HG03139 (cell line): Measurements from ENCODE around the gene HOXD8.

ENCODE experiments used
- ATAC-seq: cut with Tn5 transposase; IDR thresholded peaks from one replicate; pipeline ENCODE4 v1.9.1; 2021; ENCODE audit not compliant: unreplicated experiment

Gene HOXD8

GRCh38 chr2:176102309-176102866, 27.1 kb upstream of the HOXD8 start:
- ATAC-seq, result no peak

GRCh38 chr2:176103194-176103593, 26.3 kb upstream of the HOXD8 start:
- ATAC-seq, result no peak

- no peak for ATAC-seq
Observed at GRCh38 chr2:176103742-176104315, 25.7 kb upstream of the HOXD8 start.

- ATAC-seq, result no peak
Observed at GRCh38 chr2:176104316-176105077, 25.0 kb upstream of the HOXD8 start.

GRCh38 chr2:176105078-176105729, 24.3 kb upstream of the HOXD8 start:
- ATAC-seq, result no peak

GRCh38 chr2:176105730-176106580, 23.6 kb upstream of the HOXD8 start:
- ATAC-seq, result no peak

GRCh38 chr2:176106581-176107539, 22.6 kb upstream of the HOXD8 start, which contains the start of gene HOXD11:
Gene HOXD11 (plus strand): TSS chr2:176107280. CDS start chr2:176107356, 76 bp downstream.
- no peak for ATAC-seq

- ATAC-seq, result no peak
Observed at GRCh38 chr2:176107731-176108181, 21.7 kb upstream of the HOXD8 start.

GRCh38 chr2:176109192-176109901, 20.2 kb upstream of the HOXD8 start:
- ATAC-seq, result no peak

- ATAC-seq, result no peak
Observed at GRCh38 chr2:176109946-176110345, 19.6 kb upstream of the HOXD8 start.

GRCh38 chr2:176110415-176111308, 18.8 kb upstream of the HOXD8 start:
- ATAC-seq, result no peak

- ATAC-seq, result no peak
Observed at GRCh38 chr2:176111309-176111663, 18.2 kb upstream of the HOXD8 start.

GRCh38 chr2:176111846-176112374, 17.6 kb upstream of the HOXD8 start:
- ATAC-seq, result no peak

- no peak for ATAC-seq
Observed at GRCh38 chr2:176112375-176113302, 16.9 kb upstream of the HOXD8 start.

GRCh38 chr2:176114120-176114929, 15.2 kb upstream of the HOXD8 start:
- no peak for ATAC-seq
